ENCODE data around the gene USP6NL.

GRCh38 chr10:11522821-11523245 lies 88.6 kb downstream of the USP6NL start:
- TF ChIP-seq TAF1 (IDR thresholded peaks at IDR 0.05; ENCODE audit: borderline replicate concordance, insufficient read depth, low read length) (no peak), REST (IDR thresholded peaks at IDR 0.05; ENCODE audit: insufficient read depth in 1 of 2, low read depth in 2 of 2, low read length in 2 of 2) (no peak)

All from PFSK-1 (cell line).